ENCODE data around the gene TEDC1.
"Not testable (repeated sequence)": the region's sequence is repeated elsewhere in the genome, so short reads cannot be mapped to it uniquely, and the experiment has no call there.

The TEDC1 gene

DNA sequence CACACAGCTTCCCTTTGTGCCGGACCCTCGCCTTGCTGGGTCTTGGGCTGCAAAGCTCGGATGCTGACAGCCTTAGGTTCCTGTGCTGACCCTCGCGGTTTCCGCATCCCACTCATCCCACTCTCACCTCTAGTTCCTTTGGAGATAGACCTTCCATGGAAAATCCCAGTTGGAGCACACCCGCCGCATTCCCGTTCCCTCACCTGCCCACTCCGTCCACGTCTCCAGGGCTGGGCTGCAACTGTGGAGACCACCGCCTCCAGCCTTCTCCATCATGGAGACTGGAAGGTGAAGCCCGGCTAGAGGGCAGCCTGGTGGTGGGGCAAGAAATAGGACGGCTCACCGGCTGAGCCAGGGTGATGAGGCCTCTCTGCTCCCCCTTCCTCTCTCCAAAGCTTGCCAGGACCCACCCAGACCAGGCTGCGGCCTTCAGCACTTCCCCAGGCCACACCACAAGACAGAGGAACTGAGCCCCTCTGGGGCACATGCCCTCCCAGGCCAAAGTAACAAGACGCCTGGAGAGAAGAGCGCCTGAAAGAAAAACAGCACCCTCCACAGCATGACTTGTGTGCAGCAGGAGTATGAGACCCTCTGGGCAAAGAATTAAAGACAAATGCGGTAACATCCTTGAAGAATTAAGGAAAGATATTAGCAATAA is 50.3 kb downstream of the TEDC1 start:
- DNase-seq = no peak

DNA sequence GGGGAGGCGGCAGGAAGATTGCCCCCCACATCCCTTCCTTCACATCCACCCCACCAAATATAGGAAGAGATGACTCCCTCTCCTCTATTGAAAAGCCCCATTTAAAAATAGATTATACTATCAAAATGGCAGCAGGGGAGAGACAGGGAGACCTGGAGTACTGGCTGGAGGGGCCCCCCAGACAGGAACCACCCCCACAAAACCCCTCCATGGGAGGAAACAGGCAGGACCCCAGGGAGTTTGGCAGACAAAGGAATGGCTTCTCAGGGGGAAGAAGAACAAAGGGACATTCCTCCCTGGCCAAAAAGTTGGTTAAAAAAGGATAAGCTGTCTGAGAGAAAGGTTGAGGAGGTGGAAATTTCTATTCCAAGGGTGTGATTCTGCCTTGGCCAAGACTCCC is 54.6 kb downstream of the TEDC1 start:
- DNase-seq = not testable (repeated sequence)

DNA sequence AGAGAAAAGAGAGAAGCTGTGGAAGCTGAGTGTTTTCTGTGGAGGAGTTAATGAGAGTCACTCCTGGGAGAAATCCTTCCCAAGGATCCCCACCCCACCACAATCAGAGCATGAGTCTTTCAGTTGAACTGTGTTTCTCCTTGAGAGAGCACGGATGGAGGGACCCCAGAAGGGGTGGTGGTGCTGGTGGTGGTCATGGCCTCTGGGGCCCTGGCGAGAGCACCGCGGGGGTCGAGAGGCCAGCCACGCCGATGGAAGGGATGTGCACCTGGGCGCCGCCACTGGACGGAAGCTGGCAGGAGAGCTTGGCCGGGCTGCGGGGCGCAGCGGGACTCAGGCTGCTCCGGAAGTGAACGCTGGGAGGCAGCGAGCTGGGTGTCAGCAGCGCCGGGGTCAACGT is 55.4 kb downstream of the TEDC1 start:
- not testable (repeated sequence) for DNase-seq

DNA sequence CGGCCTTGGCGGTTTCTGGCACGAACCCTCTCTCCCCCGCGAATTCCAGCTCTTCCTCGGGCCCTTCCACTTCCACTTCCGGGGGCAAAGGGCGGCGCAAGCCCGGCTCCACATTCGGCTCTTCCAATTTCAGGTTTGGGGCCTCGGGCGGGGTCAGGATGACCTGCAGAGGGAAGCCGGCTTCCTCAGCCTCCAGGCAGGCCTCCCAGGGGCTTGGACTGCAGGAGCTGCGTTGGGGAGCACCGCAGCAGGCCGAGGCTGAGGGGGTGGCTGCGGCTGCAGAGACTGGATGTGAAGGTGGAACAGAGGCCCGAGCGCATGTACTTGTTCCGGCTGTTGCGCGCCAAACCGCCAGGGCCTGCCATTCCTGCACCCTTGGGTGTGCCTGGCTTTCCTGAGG is 56.0 kb downstream of the TEDC1 start:
- DNase-seq = not testable (repeated sequence)

DNA sequence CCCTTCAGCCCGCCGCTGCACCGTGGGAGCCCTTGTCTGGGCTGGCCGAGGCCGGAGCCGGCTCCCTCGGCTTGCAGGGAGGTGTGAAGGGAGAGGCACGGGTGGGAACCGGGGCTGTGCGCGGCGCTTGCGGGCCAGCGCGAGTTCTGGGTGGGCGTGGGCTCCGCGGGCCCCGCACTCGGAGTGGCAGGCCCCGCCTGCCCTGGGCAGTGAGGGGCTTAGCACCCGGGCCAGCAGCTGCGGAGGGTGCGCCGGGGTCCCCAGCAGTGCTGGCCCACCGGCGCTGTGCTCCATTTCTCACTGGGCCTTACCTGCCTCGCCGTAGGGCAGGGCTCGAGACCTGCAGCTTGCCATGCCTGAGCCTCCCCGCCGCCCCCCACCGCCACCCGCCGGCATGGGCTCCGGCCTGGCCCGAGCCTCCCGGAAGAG is 56.7 kb downstream of the TEDC1 start:
- DNase-seq = no peak

Measured in T-helper 1 cell (primary cell).